ENCODE measurements around the gene RRAS2.

- TF ChIP-seq ZNF274 (IDR thresholded peaks at IDR 0.05; ENCODE audit: low read depth, low read length) (no peak), SUZ12 (IDR thresholded peaks at IDR 0.05; ENCODE audit: extremely low read depth, insufficient read depth, insufficient read length) (no peak)
These were observed 31.7 kb upstream of the RRAS2 start for GRCh38 chr11:14390669-14391068.

Data from NT2/D1 (cell line).